Gastroesophageal sphincter (tissue), 3 donors: ENCODE measurements around the gene ACVR1B.
A peak's percentile ranks its signal among the peaks of the same experiment; 100 is the strongest.

Experiments used
- CTCF ChIP-seq, 4 experiments: fragments of 200-600 bp in 2 of 4; fragments of 450-650 bp in 2 of 4; sonication (generic) in 1 of 4; IDR thresholded peaks; one replicate each; pipeline ENCODE4 v1.5.1; 2017 to 2019; ENCODE audit warnings: antibody characterized with exemption in 4 of 4, mild to moderate bottlenecking in 2 of 4, moderate library complexity in 2 of 4
- POLR2AphosphoS5 ChIP-seq: sonication (generic); formaldehyde crosslinking; IDR thresholded peaks from one replicate; pipeline ENCODE4 v1.6.1; 2017; ENCODE audit warnings: antibody characterized with exemption

- TF ChIP-seq POLR2AphosphoS5 (peak; percentile 71), CTCF (IDR thresholded peaks at IDR 0.05) (peak in 1 of 4 experiments; percentile 8)
These were observed 81.4 kb downstream of the ACVR1B start for GRCh38 chr12:52032804-52033445.
